Loucy (cell line): ENCODE results near the gene OR5H2.
"Not testable (repeated sequence)": the region's sequence is repeated elsewhere in the genome, so short reads cannot be mapped to it uniquely, and the experiment has no call there.

Experiments
- H2AFZ ChIP-seq: fragments of 200-600 bp; sonication (generic); 2 replicates; pipeline ENCODE4 v1.6.0; 2016; ENCODE audit warnings: antibody characterized with exemption, mild to moderate bottlenecking, low read length, moderate library complexity
- H3F3A ChIP-seq: fragments of 200-600 bp; 2 replicates; pipeline ENCODE4 v1.6.0; 2016; ENCODE audit warnings: antibody characterized with exemption, low read depth, mild to moderate bottlenecking
- H3K27me3 ChIP-seq: fragments of 200-600 bp; sonication (generic); 2 replicates; pipeline ENCODE4 v1.6.1; 2014; ENCODE audit warnings: low read length, mild to moderate bottlenecking; ENCODE audit not compliant: insufficient read depth, poor library complexity, severe bottlenecking
- H3K36me3 ChIP-seq: fragments of 200-600 bp; sonication (generic); 2 replicates; pipeline ENCODE4 v1.6.1; 2016; ENCODE audit warnings: low read length; ENCODE audit not compliant: insufficient read depth
- H3K4me1 ChIP-seq: fragments of 200-600 bp; sonication (generic); 2 replicates; pipeline ENCODE4 v1.5.1; 2014; ENCODE audit warnings: low read length, mild to moderate bottlenecking; ENCODE audit not compliant: insufficient read depth, poor library complexity, severe bottlenecking
- H3K4me2 ChIP-seq: fragments of 200-600 bp; sonication (generic); 2 replicates; pipeline ENCODE4 v1.6.0; 2014; ENCODE audit warnings: antibody characterized with exemption, low read length, low read depth, mild to moderate bottlenecking; ENCODE audit not compliant: poor library complexity, severe bottlenecking
- H3K4me3 ChIP-seq: fragments of 200-600 bp; sonication (generic); 2 replicates; pipeline ENCODE4 v1.5.1; 2014; ENCODE audit warnings: low read length, mild to moderate bottlenecking, mixed read lengths; ENCODE audit not compliant: poor library complexity, severe bottlenecking
- H3K79me2 ChIP-seq: fragments of 200-600 bp; sonication (generic); 2 replicates; pipeline ENCODE4 v1.6.1; 2014; ENCODE audit warnings: low read length; ENCODE audit not compliant: insufficient read depth
- H3K9ac ChIP-seq: fragments of 200-600 bp; sonication (generic); 2 replicates; pipeline ENCODE4 v1.6.0; 2014; ENCODE audit warnings: mild to moderate bottlenecking, low read depth, low read length, moderate library complexity; ENCODE audit not compliant: poor library complexity, severe bottlenecking
- H3K9me2 ChIP-seq: fragments of 200-600 bp; sonication (generic); replicated peaks from 2 replicates; pipeline ENCODE4 v1.6.1; 2016; ENCODE audit warnings: low read depth, low read length, mixed read lengths
- H3K9me3 ChIP-seq: fragments of 200-600 bp; sonication (generic); 2 replicates; pipeline ENCODE4 v1.6.1; 2014; ENCODE audit warnings: mild to moderate bottlenecking, antibody characterized with exemption, low read length, low read depth; ENCODE audit not compliant: insufficient read depth
- H4K20me1 ChIP-seq: fragments of 200-600 bp; sonication (generic); 2 replicates; pipeline ENCODE4 v1.6.0; 2014; ENCODE audit warnings: antibody characterized with exemption, low read length, mild to moderate bottlenecking; ENCODE audit not compliant: insufficient read depth, poor library complexity, severe bottlenecking
- EZH2phosphoT487 ChIP-seq: fragments of 200-600 bp; IDR thresholded peaks from 2 replicates; pipeline ENCODE4 v1.6.1; 2018; ENCODE audit warnings: antibody characterized with exemption, mild to moderate bottlenecking, moderate library complexity, borderline replicate concordance
- TF ChIP-seq, protein P1 (sequence below): fragments of 200-600 bp; sonication (generic); conservative IDR thresholded peaks from 2 replicates; pipeline ENCODE4 v1.5.1; 2014; ENCODE audit warnings: mild to moderate bottlenecking, antibody characterized with exemption, low read length

The OR5H2 gene

DNA sequence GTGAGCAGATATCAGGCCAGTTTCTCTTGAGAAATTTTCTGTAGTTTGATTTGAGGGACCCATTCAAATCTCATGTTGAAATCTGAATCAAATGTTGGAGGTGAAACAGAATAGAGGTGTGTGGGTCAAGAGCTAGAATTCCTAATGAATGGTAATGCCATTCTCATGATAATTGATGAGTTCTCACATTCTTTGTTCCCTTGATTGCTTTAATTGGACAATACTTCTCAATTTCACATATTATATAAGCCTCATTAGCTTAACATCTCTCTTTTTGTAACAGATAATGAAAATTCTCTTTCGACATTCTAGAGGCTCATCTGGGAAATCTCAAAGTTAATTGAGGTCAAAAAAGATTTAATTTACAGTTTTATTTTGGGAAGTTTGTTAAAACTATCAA lies 40.1 kb upstream of the OR5H2 start:
- Histone ChIP-seq H3K4me3 (no peak overlapping the region), H3K9ac (no peak overlapping the region), H3K27me3 (no peaks in the 10 kb centered on the region), H2AFZ (no peak overlapping the region), H3K4me1 (no peaks in the 10 kb centered on the region), H3K9me3 (no peaks in the 10 kb centered on the region), H3K79me2 (no peaks in the 10 kb centered on the region), H4K20me1 (no peaks in the 10 kb centered on the region), H3K9me2 (no peaks in the 10 kb centered on the region), H3F3A (no peaks in the 10 kb centered on the region), H3K36me3 (no peaks in the 10 kb centered on the region), H3K4me2 (no peak overlapping the region)
- TF ChIP-seq, protein P1, sequence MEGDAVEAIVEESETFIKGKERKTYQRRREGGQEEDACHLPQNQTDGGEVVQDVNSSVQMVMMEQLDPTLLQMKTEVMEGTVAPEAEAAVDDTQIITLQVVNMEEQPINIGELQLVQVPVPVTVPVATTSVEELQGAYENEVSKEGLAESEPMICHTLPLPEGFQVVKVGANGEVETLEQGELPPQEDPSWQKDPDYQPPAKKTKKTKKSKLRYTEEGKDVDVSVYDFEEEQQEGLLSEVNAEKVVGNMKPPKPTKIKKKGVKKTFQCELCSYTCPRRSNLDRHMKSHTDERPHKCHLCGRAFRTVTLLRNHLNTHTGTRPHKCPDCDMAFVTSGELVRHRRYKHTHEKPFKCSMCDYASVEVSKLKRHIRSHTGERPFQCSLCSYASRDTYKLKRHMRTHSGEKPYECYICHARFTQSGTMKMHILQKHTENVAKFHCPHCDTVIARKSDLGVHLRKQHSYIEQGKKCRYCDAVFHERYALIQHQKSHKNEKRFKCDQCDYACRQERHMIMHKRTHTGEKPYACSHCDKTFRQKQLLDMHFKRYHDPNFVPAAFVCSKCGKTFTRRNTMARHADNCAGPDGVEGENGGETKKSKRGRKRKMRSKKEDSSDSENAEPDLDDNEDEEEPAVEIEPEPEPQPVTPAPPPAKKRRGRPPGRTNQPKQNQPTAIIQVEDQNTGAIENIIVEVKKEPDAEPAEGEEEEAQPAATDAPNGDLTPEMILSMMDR: no peak
- no peak for TF ChIP-seq EZH2phosphoT487

DNA sequence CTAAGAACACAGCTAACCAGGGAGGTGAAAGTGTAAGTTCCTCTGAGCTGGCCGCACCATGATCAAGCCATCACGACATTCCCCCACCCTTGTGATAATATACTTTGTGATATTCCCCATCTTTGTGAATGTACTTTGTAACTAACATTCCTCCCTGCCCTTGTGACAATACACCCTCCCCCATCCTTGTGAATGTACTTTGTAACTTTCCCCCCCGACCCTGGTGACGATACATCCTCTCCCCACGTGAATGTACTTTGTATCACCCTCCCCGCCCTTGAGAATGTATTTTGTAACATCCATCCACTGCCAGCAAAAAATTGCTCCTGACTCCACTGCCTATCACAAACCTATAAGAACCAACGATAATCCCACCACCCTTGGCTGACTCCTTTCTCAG lies 38.5 kb upstream of the OR5H2 start:
- Histone ChIP-seq H3K36me3 (no peaks in the 10 kb centered on the region), H3K4me2 (no peak overlapping the region), H2AFZ (no peak overlapping the region), H3K79me2 (no peaks in the 10 kb centered on the region), H3K9ac (no peak overlapping the region), H3K27me3 (no peaks in the 10 kb centered on the region), H3K9me3 (no peaks in the 10 kb centered on the region), H3F3A (no peaks in the 10 kb centered on the region), H3K4me1 (no peaks in the 10 kb centered on the region), H3K4me3 (no peak overlapping the region), H3K9me2 (no peaks in the 10 kb centered on the region), H4K20me1 (no peaks in the 10 kb centered on the region)
- no peak for TF ChIP-seq EZH2phosphoT487
- TF ChIP-seq, protein P1: no peak

DNA sequence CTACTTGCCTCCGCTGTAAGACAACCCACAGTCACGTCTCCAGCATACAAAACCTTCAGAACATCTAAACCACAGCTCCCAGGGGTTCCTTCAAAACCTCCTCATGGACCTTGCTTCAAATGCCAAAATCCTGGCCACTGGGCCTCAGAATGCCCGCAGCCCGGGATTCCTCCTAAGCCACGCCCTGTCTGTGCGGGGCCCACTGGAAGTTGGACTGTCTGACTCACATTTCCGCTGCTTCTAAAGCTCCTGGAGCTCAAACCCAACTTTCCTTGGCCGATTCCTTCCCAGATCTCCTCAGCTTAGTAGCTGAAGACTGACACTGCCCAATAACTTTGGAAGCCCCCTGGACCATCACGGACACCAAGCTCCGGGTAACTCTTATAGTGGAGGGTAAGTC lies 36.2 kb upstream of the OR5H2 start:
- TF ChIP-seq EZH2phosphoT487: no peak
- TF ChIP-seq, protein P1: no peak
- no peaks in the 10 kb centered on the region for H3F3A ChIP-seq

DNA sequence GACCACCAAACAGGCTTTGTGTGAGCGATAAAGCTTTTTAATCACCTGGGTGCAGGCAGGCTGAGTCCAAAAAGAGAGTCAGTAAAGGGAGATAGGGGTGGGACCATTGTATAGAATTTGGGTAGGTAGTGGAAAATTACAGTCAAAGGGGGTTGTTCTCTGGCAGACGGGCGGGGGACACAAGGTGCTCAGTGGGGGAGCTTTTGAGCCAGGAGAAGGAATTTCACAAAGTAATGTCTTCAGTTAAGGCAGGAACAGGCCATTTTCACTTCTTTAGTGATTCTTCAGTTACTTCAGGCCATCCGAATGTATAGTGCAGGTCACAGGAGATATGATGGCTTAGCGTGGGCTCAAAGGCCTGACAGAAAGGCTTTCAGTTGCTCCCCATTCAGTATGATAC lies 26.3 kb upstream of the OR5H2 start:
- H3K4me3 ChIP-seq, H3K79me2 ChIP-seq, H3K4me1 ChIP-seq, H3K4me2 ChIP-seq, H3F3A ChIP-seq, H3K9me2 ChIP-seq, H4K20me1 ChIP-seq, H3K9ac ChIP-seq, H3K27me3 ChIP-seq, H2AFZ ChIP-seq, H3K36me3 ChIP-seq, H3K9me3 ChIP-seq: not testable (repeated sequence)

More for the DNA sequence above, 36.2 kb upstream of the OR5H2 start:
- Histone ChIP-seq H3K27me3 (no peaks in the 10 kb centered on the region), H3K79me2 (no peaks in the 10 kb centered on the region), H3K4me3 (no peak overlapping the region), H3K9ac (no peak overlapping the region), H2AFZ (no peak overlapping the region), H3K4me2 (no peak overlapping the region), H3K9me3 (no peaks in the 10 kb centered on the region), H3K36me3 (no peaks in the 10 kb centered on the region), H3K9me2 (no peaks in the 10 kb centered on the region), H3K4me1 (no peaks in the 10 kb centered on the region), H4K20me1 (no peaks in the 10 kb centered on the region)
